Measurements from ENCODE around the gene MTMR8. TPM values are rescaled to one million over a fixed set of nuclear protein-coding genes. Genes with fewer than 3 reads are reported as not detected.

MTMR8 gene
- total and polyA plus RNA-seq, 4 donors, result 0.53 to 5.8 (median 2.7) TPM

GRCh38 chrX:64338296-64338695, 57.0 kb downstream of the MTMR8 start:
- DNase-seq (no peak), ATAC-seq (ENCODE audit: insufficient read depth, low FRiP score) (no peak)
- Histone ChIP-seq H3K27me3 (ENCODE audit: control insufficient read depth in 3 of 3, insufficient read depth in 3 of 3, low read length in 2 of 3) (no peaks in the 10 kb centered on the region), H3K9me3 (ENCODE audit: control insufficient read depth in 4 of 4, insufficient read depth in 3 of 4, low read length in 3 of 4) (no peaks in the 10 kb centered on the region), H3K9ac (ENCODE audit: insufficient read depth in 1 of 2, low read length in 2 of 2) (no peak overlapping the region), H3K4me3 (no peak overlapping the region), H3K4me1 (ENCODE audit: control insufficient read depth in 5 of 5, insufficient read depth in 5 of 5, low read length in 5 of 5) (no peaks in the 10 kb centered on the region), H3K36me3 (ENCODE audit: control insufficient read depth in 4 of 4, insufficient read depth in 4 of 4, low read length in 4 of 4) (no peaks in the 10 kb centered on the region), H3K27ac (ENCODE audit: low read depth in 1 of 2, low read length in 1 of 2) (no peak overlapping the region)
- TF ChIP-seq, protein P1, sequence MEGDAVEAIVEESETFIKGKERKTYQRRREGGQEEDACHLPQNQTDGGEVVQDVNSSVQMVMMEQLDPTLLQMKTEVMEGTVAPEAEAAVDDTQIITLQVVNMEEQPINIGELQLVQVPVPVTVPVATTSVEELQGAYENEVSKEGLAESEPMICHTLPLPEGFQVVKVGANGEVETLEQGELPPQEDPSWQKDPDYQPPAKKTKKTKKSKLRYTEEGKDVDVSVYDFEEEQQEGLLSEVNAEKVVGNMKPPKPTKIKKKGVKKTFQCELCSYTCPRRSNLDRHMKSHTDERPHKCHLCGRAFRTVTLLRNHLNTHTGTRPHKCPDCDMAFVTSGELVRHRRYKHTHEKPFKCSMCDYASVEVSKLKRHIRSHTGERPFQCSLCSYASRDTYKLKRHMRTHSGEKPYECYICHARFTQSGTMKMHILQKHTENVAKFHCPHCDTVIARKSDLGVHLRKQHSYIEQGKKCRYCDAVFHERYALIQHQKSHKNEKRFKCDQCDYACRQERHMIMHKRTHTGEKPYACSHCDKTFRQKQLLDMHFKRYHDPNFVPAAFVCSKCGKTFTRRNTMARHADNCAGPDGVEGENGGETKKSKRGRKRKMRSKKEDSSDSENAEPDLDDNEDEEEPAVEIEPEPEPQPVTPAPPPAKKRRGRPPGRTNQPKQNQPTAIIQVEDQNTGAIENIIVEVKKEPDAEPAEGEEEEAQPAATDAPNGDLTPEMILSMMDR (IDR thresholded peaks at IDR 0.05; ENCODE audit: control extremely low read depth, extremely low read depth), result no peak
- WGBS, 2 donors, result 89 to 92% methylated on average over 1 of the region's 1 CpG

GRCh38 chrX:64334467-64334866, 60.8 kb downstream of the MTMR8 start:
- WGBS, 2 donors, result 53 to 96% methylated on average over 3 of the region's 3 CpGs
- Histone ChIP-seq H3K9ac (ENCODE audit: insufficient read depth in 1 of 2, low read length in 2 of 2) (no peak overlapping the region), H3K27ac (ENCODE audit: low read depth in 1 of 2, low read length in 1 of 2) (no peak overlapping the region), H3K4me3 (no peak overlapping the region), H3K36me3 (ENCODE audit: control insufficient read depth in 4 of 4, insufficient read depth in 4 of 4, low read length in 4 of 4) (no peaks in the 10 kb centered on the region), H3K9me3 (ENCODE audit: control insufficient read depth in 4 of 4, insufficient read depth in 3 of 4, low read length in 3 of 4) (no peaks in the 10 kb centered on the region), H3K27me3 (ENCODE audit: control insufficient read depth in 3 of 3, insufficient read depth in 3 of 3, low read length in 2 of 3) (no peaks in the 10 kb centered on the region), H3K4me1 (ENCODE audit: control insufficient read depth in 5 of 5, insufficient read depth in 5 of 5, low read length in 5 of 5) (no peaks in the 10 kb centered on the region)
- no peak for DNase-seq
- ATAC-seq (ENCODE audit: insufficient read depth, low FRiP score), result no peak
- TF ChIP-seq, protein P1 (IDR thresholded peaks at IDR 0.05; ENCODE audit: control extremely low read depth, extremely low read depth), result no peak

DNA sequence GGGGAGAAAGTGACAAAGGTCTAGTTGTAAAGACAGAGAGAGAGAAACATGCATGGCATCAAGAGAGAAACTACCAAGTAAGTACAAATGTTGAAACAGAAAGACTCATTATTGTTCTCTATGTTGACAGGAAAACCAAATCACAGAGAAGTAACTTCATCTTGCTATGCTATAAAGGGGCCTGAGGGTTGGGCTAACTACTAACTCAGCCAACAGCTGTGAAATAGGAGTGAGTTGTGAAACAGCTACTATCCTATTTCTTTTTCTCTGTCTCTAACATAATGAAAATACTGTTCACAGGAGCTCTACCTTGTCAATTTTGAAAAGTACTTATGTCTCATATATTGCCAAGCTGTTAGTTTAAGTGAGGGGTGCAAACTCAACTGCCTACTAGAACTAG, 65.0 kb downstream of the MTMR8 start:
- no peaks in the 10 kb centered on the region for H3K9me3 ChIP-seq (ENCODE audit: control insufficient read depth in 4 of 4, insufficient read depth in 3 of 4, low read length in 3 of 4)
- no peaks in the 10 kb centered on the region for H3K36me3 ChIP-seq (ENCODE audit: control insufficient read depth in 4 of 4, insufficient read depth in 4 of 4, low read length in 4 of 4)
- no peaks in the 10 kb centered on the region for H3K27me3 ChIP-seq (ENCODE audit: control insufficient read depth in 3 of 3, insufficient read depth in 3 of 3, low read length in 2 of 3)
- H3K27ac ChIP-seq (ENCODE audit: low read depth in 1 of 2, low read length in 1 of 2), result no peak overlapping the region
- no peak overlapping the region for H3K4me3 ChIP-seq
- DNase-seq (peak in 1 of 3 donors; percentile 0), ATAC-seq (ENCODE audit: insufficient read depth, low FRiP score) (no peak)
- TF ChIP-seq, protein P1 (IDR thresholded peaks at IDR 0.05; ENCODE audit: control extremely low read depth, extremely low read depth), result no peak
- no peak overlapping the region for H3K9ac ChIP-seq (ENCODE audit: insufficient read depth in 1 of 2, low read length in 2 of 2)
- no peaks in the 10 kb centered on the region for H3K4me1 ChIP-seq (ENCODE audit: control insufficient read depth in 5 of 5, insufficient read depth in 5 of 5, low read length in 5 of 5)

DNA sequence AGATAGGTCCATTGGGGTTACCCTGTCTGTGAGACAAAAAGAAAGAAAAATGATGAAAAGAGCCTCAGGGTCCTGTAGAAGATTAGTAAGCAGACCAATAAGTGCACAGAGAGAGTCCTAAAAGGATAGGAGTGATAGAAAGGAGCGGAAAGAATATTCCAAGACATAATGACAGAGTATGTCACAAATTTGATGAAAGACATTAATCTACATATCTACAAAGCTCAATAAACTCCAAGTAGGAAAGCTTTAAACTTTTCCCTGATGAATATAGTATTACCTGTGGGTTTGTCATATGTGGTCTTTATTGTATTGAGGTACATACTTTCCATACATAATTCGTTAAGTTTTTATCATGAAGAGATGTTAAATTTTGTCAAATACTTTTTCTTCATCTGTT, 73.7 kb downstream of the MTMR8 start:
- DNase-seq (no peak), ATAC-seq (ENCODE audit: insufficient read depth, low FRiP score) (no peak)
- TF ChIP-seq, protein P1 (IDR thresholded peaks at IDR 0.05; ENCODE audit: control extremely low read depth, extremely low read depth), result no peak
- peaks cover 0 to 19% (median 8%) of the 10 kb centered on the region in 4 donors for H3K9me3 ChIP-seq (ENCODE audit: control insufficient read depth in 4 of 4, insufficient read depth in 3 of 4, low read length in 3 of 4)
- no peak overlapping the region for H3K4me3 ChIP-seq
- no peak overlapping the region for H3K27ac ChIP-seq (ENCODE audit: low read depth in 1 of 2, low read length in 1 of 2)
- no peak overlapping the region for H3K9ac ChIP-seq (ENCODE audit: insufficient read depth in 1 of 2, low read length in 2 of 2)
- WGBS, 2 donors, result 87 to 100% methylated on average over 2 of the region's 2 CpGs
- H3K36me3 ChIP-seq (ENCODE audit: control insufficient read depth in 4 of 4, insufficient read depth in 4 of 4, low read length in 4 of 4), result peaks cover 0 to 1% (median 0%) of the 10 kb centered on the region in 4 donors
- H3K27me3 ChIP-seq (ENCODE audit: control insufficient read depth in 3 of 3, insufficient read depth in 3 of 3, low read length in 2 of 3), result no peaks in the 10 kb centered on the region
- H3K4me1 ChIP-seq (ENCODE audit: control insufficient read depth in 5 of 5, insufficient read depth in 5 of 5, low read length in 5 of 5), result no peaks in the 10 kb centered on the region
